ENCODE measurements around the gene POU2F1. TPM values are rescaled to one million over a fixed set of nuclear protein-coding genes. Genes with fewer than 3 reads are reported as not detected.

The POU2F1 gene
- total and polyA plus RNA-seq, 4 donors, result 0.93 to 10.5 (median 6.5) TPM

- TF ChIP-seq RXRA (IDR thresholded peaks at IDR 0.05) (no peak), FOXA2 (IDR thresholded peaks at IDR 0.05) (no peak), HNF4G (IDR thresholded peaks at IDR 0.05) (no peak), TAF1 (conservative IDR thresholded peaks at IDR 0.05) (no peak), RAD21 (IDR thresholded peaks at IDR 0.05) (no peak), CTCF (IDR thresholded peaks at IDR 0.05; ENCODE audit: low read depth, low read length, missing input control) (no peak), NR2F2 (IDR thresholded peaks at IDR 0.05) (no peak), SP1 (IDR thresholded peaks at IDR 0.05) (no peak), EGR1 (IDR thresholded peaks at IDR 0.05; ENCODE audit: low read depth in 2 of 2) (no peak)
- TF ChIP-seq, protein P1, sequence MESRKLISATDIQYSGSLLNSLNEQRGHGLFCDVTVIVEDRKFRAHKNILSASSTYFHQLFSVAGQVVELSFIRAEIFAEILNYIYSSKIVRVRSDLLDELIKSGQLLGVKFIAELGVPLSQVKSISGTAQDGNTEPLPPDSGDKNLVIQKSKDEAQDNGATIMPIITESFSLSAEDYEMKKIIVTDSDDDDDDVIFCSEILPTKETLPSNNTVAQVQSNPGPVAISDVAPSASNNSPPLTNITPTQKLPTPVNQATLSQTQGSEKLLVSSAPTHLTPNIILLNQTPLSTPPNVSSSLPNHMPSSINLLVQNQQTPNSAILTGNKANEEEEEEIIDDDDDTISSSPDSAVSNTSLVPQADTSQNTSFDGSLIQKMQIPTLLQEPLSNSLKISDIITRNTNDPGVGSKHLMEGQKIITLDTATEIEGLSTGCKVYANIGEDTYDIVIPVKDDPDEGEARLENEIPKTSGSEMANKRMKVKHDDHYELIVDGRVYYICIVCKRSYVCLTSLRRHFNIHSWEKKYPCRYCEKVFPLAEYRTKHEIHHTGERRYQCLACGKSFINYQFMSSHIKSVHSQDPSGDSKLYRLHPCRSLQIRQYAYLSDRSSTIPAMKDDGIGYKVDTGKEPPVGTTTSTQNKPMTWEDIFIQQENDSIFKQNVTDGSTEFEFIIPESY (IDR thresholded peaks at IDR 0.05), result no peak
- DNase-seq (ENCODE audit: low spot score), result no peak
- 91% methylated on average over 10 of the region's 10 CpGs for WGBS
- no peaks in the 10 kb centered on the region for H3K36me3 ChIP-seq (ENCODE audit: control insufficient read depth in 4 of 4, insufficient read depth in 3 of 4, low read depth in 1 of 4, low read length in 3 of 4)
- H3K27me3 ChIP-seq (ENCODE audit: control insufficient read depth in 4 of 4, insufficient read depth in 4 of 4, low read length in 3 of 4), result no peaks in the 10 kb centered on the region
- H3K4me1 ChIP-seq (ENCODE audit: control insufficient read depth in 4 of 4, insufficient read depth in 4 of 4, low read length in 3 of 4), result no peaks in the 10 kb centered on the region
- no peaks in the 10 kb centered on the region for H3K9me3 ChIP-seq (ENCODE audit: control insufficient read depth in 4 of 4, low read length in 3 of 4)
- no peak overlapping the region for H3K27ac ChIP-seq (ENCODE audit: low read depth in 1 of 2, low read length in 2 of 2)
- H3K4me3 ChIP-seq (ENCODE audit: low read depth in 1 of 3, low read length in 3 of 3), result no peak overlapping the region
- no peak overlapping the region for H3K9ac ChIP-seq (ENCODE audit: low read depth in 1 of 2, low read length in 2 of 2)
Observed at GRCh38 chr1:167430849-167431242, 210.2 kb downstream of the POU2F1 start.

GRCh38 chr1:167431261-167431908 lies 210.7 kb downstream of the POU2F1 start:
- no peak overlapping the region for H3K9ac ChIP-seq (ENCODE audit: low read depth in 1 of 2, low read length in 2 of 2)
- no peak for DNase-seq (ENCODE audit: low spot score)
- no peaks in the 10 kb centered on the region for H3K36me3 ChIP-seq (ENCODE audit: control insufficient read depth in 4 of 4, insufficient read depth in 3 of 4, low read depth in 1 of 4, low read length in 3 of 4)
- H3K9me3 ChIP-seq (ENCODE audit: control insufficient read depth in 4 of 4, low read length in 3 of 4), result no peaks in the 10 kb centered on the region
- H3K27ac ChIP-seq (ENCODE audit: low read depth in 1 of 2, low read length in 2 of 2), result no peak overlapping the region
- TF ChIP-seq RAD21 (IDR thresholded peaks at IDR 0.05) (no peak), FOXA1 (IDR thresholded peaks at IDR 0.05) (no peak), TAF1 (conservative IDR thresholded peaks at IDR 0.05) (no peak), SP1 (IDR thresholded peaks at IDR 0.05) (no peak), EGR1 (IDR thresholded peaks at IDR 0.05; ENCODE audit: low read depth in 2 of 2) (no peak), JUND (IDR thresholded peaks at IDR 0.05) (no peak), GABPA (IDR thresholded peaks at IDR 0.05 in 1 of 2, conservative IDR thresholded peaks at IDR 0.05 in 1 of 2) (no peak), NR2F2 (IDR thresholded peaks at IDR 0.05) (no peak), HNF4A (conservative IDR thresholded peaks at IDR 0.05) (no peak), CTCF (IDR thresholded peaks at IDR 0.05; ENCODE audit: low read depth, low read length, missing input control) (no peak), HNF4G (IDR thresholded peaks at IDR 0.05) (no peak), RXRA (IDR thresholded peaks at IDR 0.05) (no peak)
- TF ChIP-seq, protein P2, sequence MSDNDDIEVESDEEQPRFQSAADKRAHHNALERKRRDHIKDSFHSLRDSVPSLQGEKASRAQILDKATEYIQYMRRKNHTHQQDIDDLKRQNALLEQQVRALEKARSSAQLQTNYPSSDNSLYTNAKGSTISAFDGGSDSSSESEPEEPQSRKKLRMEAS (IDR thresholded peaks at IDR 0.05), result no peak
- TF ChIP-seq, protein P1 (IDR thresholded peaks at IDR 0.05), result no peak
- TF ChIP-seq, protein P3, sequence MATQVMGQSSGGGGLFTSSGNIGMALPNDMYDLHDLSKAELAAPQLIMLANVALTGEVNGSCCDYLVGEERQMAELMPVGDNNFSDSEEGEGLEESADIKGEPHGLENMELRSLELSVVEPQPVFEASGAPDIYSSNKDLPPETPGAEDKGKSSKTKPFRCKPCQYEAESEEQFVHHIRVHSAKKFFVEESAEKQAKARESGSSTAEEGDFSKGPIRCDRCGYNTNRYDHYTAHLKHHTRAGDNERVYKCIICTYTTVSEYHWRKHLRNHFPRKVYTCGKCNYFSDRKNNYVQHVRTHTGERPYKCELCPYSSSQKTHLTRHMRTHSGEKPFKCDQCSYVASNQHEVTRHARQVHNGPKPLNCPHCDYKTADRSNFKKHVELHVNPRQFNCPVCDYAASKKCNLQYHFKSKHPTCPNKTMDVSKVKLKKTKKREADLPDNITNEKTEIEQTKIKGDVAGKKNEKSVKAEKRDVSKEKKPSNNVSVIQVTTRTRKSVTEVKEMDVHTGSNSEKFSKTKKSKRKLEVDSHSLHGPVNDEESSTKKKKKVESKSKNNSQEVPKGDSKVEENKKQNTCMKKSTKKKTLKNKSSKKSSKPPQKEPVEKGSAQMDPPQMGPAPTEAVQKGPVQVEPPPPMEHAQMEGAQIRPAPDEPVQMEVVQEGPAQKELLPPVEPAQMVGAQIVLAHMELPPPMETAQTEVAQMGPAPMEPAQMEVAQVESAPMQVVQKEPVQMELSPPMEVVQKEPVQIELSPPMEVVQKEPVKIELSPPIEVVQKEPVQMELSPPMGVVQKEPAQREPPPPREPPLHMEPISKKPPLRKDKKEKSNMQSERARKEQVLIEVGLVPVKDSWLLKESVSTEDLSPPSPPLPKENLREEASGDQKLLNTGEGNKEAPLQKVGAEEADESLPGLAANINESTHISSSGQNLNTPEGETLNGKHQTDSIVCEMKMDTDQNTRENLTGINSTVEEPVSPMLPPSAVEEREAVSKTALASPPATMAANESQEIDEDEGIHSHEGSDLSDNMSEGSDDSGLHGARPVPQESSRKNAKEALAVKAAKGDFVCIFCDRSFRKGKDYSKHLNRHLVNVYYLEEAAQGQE (IDR thresholded peaks at IDR 0.05), result no peak
- H3K4me3 ChIP-seq (ENCODE audit: low read depth in 1 of 3, low read length in 3 of 3), result no peak overlapping the region
- no peaks in the 10 kb centered on the region for H3K4me1 ChIP-seq (ENCODE audit: control insufficient read depth in 4 of 4, insufficient read depth in 4 of 4, low read length in 3 of 4)
- H3K27me3 ChIP-seq (ENCODE audit: control insufficient read depth in 4 of 4, insufficient read depth in 4 of 4, low read length in 3 of 4), result no peaks in the 10 kb centered on the region
- 88% methylated on average over 14 of the region's 14 CpGs for WGBS
